Measurements from ENCODE around the gene ORC3. TPM values are rescaled to one million over a fixed set of nuclear protein-coding genes. Genes with fewer than 3 reads are reported as not detected.
A peak's percentile ranks its signal among the peaks of the same experiment; 100 is the strongest.

The ORC3 gene
- total and polyA plus RNA-seq, 10 of the 15 experiments (the other 5 are each of a cell fraction or from before 2014, with no cell fraction given) = 27.2 to 76.3 (median 54.6) TPM

DNA sequence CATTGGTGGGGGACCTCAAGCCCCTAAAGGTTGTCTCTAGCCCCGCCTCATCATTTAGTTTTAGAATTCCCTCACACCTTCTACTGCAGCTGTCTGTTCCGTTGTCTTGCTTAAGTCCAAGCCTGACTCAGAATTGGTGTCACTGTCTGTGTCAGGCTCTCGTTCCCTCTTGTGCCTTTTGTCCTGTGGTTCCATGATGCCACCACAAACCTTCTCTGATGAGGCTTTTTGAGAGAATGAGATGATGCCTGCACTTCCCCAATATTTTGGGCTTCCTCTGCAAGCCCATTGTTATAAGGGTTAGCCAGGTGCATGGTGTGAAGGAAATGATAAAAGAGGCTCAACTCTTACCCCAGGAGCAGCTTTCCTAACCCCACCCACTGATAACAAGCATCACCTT is 120.2 kb downstream of the ORC3 start:
- RAD21 ChIA-PET (ENCODE audit: unreplicated experiment) = interaction anchor here (0.5 kb wide), 1 partner anchor 203 kb away, joined by 4 read pairs; no protein-coding TSS in a partner anchor
- 0% methylated on average over 3 of the region's 3 CpGs for WGBS (ENCODE audit: insufficient coverage, insufficient replicate concordance, low lambda C conversion rate, missing lambda C conversion rate)
- no peak for TF ChIP-seq CBFB (IDR thresholded peaks at IDR 0.05; ENCODE audit: low read depth)
- TF ChIP-seq, protein P1, sequence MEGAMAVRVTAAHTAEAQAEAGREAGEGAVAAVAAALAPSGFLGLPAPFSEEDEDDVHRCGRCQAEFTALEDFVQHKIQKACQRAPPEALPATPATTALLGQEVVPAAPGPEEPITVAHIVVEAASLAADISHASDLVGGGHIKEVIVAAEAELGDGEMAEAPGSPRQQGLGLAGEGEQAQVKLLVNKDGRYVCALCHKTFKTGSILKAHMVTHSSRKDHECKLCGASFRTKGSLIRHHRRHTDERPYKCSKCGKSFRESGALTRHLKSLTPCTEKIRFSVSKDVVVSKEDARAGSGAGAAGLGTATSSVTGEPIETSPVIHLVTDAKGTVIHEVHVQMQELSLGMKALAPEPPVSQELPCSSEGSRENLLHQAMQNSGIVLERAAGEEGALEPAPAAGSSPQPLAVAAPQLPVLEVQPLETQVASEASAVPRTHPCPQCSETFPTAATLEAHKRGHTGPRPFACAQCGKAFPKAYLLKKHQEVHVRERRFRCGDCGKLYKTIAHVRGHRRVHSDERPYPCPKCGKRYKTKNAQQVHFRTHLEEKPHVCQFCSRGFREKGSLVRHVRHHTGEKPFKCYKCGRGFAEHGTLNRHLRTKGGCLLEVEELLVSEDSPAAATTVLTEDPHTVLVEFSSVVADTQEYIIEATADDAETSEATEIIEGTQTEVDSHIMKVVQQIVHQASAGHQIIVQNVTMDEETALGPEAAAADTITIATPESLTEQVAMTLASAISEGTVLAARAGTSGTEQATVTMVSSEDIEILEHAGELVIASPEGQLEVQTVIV (IDR thresholded peaks at IDR 0.05; ENCODE audit: borderline replicate concordance, partially characterized antibody) = no peak
- no peak for TF ChIP-seq RBBP5 (conservative IDR thresholded peaks at IDR 0.05)
- no peak for TF ChIP-seq TCF7 (IDR thresholded peaks at IDR 0.05; ENCODE audit: borderline replicate concordance)
- peak; percentile 61; the same call in 1 of the 2 replicates for TF ChIP-seq BCL11A (IDR thresholded peaks at IDR 0.05; ENCODE audit: low read depth, low read length)
- TF ChIP-seq NFIC (IDR thresholded peaks at IDR 0.05; ENCODE audit: low read depth, low read length) = peak; percentile 43; the same call in 1 of the 2 replicates
- no peak for TF ChIP-seq FOXK2 (IDR thresholded peaks at IDR 0.05)
- no peak for TF ChIP-seq STAT1 (conservative IDR thresholded peaks at IDR 0.05)
- TF ChIP-seq, protein P2, sequence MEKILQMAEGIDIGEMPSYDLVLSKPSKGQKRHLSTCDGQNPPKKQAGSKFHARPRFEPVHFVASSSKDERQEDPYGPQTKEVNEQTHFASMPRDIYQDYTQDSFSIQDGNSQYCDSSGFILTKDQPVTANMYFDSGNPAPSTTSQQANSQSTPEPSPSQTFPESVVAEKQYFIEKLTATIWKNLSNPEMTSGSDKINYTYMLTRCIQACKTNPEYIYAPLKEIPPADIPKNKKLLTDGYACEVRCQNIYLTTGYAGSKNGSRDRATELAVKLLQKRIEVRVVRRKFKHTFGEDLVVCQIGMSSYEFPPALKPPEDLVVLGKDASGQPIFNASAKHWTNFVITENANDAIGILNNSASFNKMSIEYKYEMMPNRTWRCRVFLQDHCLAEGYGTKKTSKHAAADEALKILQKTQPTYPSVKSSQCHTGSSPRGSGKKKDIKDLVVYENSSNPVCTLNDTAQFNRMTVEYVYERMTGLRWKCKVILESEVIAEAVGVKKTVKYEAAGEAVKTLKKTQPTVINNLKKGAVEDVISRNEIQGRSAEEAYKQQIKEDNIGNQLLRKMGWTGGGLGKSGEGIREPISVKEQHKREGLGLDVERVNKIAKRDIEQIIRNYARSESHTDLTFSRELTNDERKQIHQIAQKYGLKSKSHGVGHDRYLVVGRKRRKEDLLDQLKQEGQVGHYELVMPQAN (conservative IDR thresholded peaks at IDR 0.05) = no peak
- TF ChIP-seq, protein P3, sequence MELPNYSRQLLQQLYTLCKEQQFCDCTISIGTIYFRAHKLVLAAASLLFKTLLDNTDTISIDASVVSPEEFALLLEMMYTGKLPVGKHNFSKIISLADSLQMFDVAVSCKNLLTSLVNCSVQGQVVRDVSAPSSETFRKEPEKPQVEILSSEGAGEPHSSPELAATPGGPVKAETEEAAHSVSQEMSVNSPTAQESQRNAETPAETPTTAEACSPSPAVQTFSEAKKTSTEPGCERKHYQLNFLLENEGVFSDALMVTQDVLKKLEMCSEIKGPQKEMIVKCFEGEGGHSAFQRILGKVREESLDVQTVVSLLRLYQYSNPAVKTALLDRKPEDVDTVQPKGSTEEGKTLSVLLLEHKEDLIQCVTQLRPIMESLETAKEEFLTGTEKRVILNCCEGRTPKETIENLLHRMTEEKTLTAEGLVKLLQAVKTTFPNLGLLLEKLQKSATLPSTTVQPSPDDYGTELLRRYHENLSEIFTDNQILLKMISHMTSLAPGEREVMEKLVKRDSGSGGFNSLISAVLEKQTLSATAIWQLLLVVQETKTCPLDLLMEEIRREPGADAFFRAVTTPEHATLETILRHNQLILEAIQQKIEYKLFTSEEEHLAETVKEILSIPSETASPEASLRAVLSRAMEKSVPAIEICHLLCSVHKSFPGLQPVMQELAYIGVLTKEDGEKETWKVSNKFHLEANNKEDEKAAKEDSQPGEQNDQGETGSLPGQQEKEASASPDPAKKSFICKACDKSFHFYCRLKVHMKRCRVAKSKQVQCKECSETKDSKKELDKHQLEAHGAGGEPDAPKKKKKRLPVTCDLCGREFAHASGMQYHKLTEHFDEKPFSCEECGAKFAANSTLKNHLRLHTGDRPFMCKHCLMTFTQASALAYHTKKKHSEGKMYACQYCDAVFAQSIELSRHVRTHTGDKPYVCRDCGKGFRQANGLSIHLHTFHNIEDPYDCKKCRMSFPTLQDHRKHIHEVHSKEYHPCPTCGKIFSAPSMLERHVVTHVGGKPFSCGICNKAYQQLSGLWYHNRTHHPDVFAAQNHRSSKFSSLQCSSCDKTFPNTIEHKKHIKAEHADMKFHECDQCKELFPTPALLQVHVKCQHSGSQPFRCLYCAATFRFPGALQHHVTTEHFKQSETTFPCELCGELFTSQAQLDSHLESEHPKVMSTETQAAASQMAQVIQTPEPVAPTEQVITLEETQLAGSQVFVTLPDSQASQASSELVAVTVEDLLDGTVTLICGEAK (IDR thresholded peaks at IDR 0.05; ENCODE audit: borderline replicate concordance) = no peak
- TF ChIP-seq POLR2AphosphoS5 (IDR thresholded peaks at IDR 0.05; ENCODE audit: low read length) = no peak
- TF ChIP-seq JUNB (IDR thresholded peaks at IDR 0.05) = peak; percentile 58
- TF ChIP-seq, protein P4, sequence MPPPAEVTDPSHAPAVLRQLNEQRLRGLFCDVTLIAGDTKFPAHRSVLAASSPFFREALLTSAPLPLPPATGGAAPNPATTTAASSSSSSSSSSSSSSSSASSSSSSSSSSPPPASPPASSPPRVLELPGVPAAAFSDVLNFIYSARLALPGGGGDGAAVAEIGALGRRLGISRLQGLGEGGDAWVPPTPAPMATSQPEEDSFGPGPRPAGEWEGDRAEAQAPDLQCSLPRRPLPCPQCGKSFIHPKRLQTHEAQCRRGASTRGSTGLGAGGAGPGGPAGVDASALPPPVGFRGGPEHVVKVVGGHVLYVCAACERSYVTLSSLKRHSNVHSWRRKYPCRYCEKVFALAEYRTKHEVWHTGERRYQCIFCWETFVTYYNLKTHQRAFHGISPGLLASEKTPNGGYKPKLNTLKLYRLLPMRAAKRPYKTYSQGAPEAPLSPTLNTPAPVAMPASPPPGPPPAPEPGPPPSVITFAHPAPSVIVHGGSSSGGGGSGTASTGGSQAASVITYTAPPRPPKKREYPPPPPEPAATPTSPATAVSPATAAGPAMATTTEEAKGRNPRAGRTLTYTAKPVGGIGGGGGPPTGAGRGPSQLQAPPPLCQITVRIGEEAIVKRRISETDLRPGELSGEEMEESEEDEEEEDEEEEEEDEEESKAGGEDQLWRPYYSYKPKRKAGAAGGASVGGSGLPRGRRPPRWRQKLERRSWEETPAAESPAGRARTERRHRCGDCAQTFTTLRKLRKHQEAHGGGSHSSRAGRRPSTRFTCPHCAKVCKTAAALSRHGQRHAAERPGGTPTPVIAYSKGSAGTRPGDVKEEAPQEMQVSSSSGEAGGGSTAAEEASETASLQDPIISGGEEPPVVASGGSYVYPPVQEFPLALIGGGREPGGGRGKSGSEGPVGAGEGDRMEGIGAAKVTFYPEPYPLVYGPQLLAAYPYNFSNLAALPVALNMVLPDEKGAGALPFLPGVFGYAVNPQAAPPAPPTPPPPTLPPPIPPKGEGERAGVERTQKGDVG (CRISPR knock-in tag; IDR thresholded peaks at IDR 0.05) = no peak

More for the DNA sequence above, 120.2 kb downstream of the ORC3 start:
- POLR2A ChIA-PET = interaction anchor here (0.7 to 1.1 kb wide), 2 partner anchors 13 to 118 kb away, joined by 4 to 6 read pairs; no protein-coding TSS in a partner anchor
- peak overlapping the region; percentile 5; the same call in 1 of the 2 replicates for H2AFZ ChIP-seq (ENCODE audit: control insufficient read depth, low read depth, low read length)
- H3K79me2 ChIP-seq (ENCODE audit: control insufficient read depth, insufficient read depth, low read length) = no peaks in the 10 kb centered on the region
- SMC1A ChIA-PET (ENCODE audit: uncharacterized antibody, unreplicated experiment) = interaction anchor here (1.4 to 1.8 kb wide), 2 partner anchors 12 to 14 kb away, joined by 6 to 10 read pairs; no protein-coding TSS in a partner anchor
- peaks cover 17% of the 10 kb centered on the region for H3K4me1 ChIP-seq (ENCODE audit: control insufficient read depth, insufficient read depth, low read length)
- no TSS peak for BruUV-seq (replicated peaks)
- CTCF ChIA-PET = no interaction called here
- no peaks in the 10 kb centered on the region; the same call in 2 of the 3 replicates for H3K9me3 ChIP-seq (replicated peaks; ENCODE audit: control insufficient read depth, insufficient read depth, low read length)
- no peaks in the 10 kb centered on the region for H3K27me3 ChIP-seq (replicated peaks in 1 of 2; ENCODE audit: control insufficient read depth in 2 of 2, insufficient read depth in 2 of 2, low read length in 1 of 2)
- no peaks in the 10 kb centered on the region for H3K36me3 ChIP-seq (ENCODE audit: control insufficient read depth in 2 of 2, insufficient read depth in 2 of 2, low read length in 1 of 2)
- in situ Hi-C loops (cut with MboI) (no loop called here), intact Hi-C loops (cut with micrococcal nuclease; ENCODE audit: unreplicated experiment) (no loop called here)
- no peak overlapping the region for H3K4me2 ChIP-seq (ENCODE audit: control insufficient read depth, insufficient read depth)
- no peak overlapping the region for H3K4me3 ChIP-seq
- H3K9ac ChIP-seq (ENCODE audit: control insufficient read depth, insufficient read depth, low read length) = no peak overlapping the region
- FAIRE-seq (no peak), ATAC-seq (peak; percentile 24), DNase-seq (ENCODE audit: low read depth, low spot score) (no peak)
- H4K20me1 ChIP-seq (ENCODE audit: control insufficient read depth, insufficient read depth) = no peaks in the 10 kb centered on the region
- H3K27ac ChIP-seq (ENCODE audit: control insufficient read depth, insufficient read depth) = no peak overlapping the region
